Activated CD8-positive, alpha-beta memory T cell treated with anti-CD3 and anti-CD28 coated beads, Interleukin-2, amount 10 ng/mL, durations not matched to agents 7 days and 5 days (primary cell): ENCODE measurements around the gene SDK1. TPM values are rescaled to one million over a fixed set of nuclear protein-coding genes. Genes with fewer than 3 reads are reported as not detected.
"Not testable (repeated sequence)": the region's sequence is repeated elsewhere in the genome, so short reads cannot be mapped to it uniquely, and the experiment has no call there.

ENCODE experiments used
- ATAC-seq: fragments of 150-1000 bp; cut with Tn5 transposase; one replicate; pipeline ENCODE4 v1.10.0; 2021; ENCODE audit warnings: moderate library complexity
- CTCF ChIA-PET: fragments of 350-600 bp; sonication (Branson Sonifier 250); formaldehyde crosslinking; loops from one replicate; lab custom pipeline; 2021; ENCODE audit warnings: antibody characterized with exemption; lab: Charles Lee
- DNase-seq: peaks from one replicate; pipeline ENCODE4 v3.0.0-alpha.2; 2020
- H3K27ac Mint-ChIP-seq: one replicate; pipeline ENCODE4 v1.8.0; 2021; ENCODE audit warnings: mild to moderate bottlenecking, mixed read lengths
- H3K27me3 Mint-ChIP-seq: one replicate; pipeline ENCODE4 v1.8.0; 2021; ENCODE audit warnings: mixed read lengths
- H3K36me3 Mint-ChIP-seq: one replicate; pipeline ENCODE4 v1.8.0; 2021; ENCODE audit warnings: mild to moderate bottlenecking, mixed read lengths
- H3K4me1 Mint-ChIP-seq: one replicate; pipeline ENCODE4 v1.8.0; 2021; ENCODE audit warnings: mixed read lengths
- H3K4me3 Mint-ChIP-seq: one replicate; pipeline ENCODE4 v1.8.0; 2021; ENCODE audit warnings: mild to moderate bottlenecking, moderate library complexity, mixed read lengths
- H3K9me3 Mint-ChIP-seq: one replicate; pipeline ENCODE4 v1.8.0; 2022; ENCODE audit warnings: low read depth, mixed read lengths
- total RNA-seq, 2 experiments: library from RNA; stranded (reverse); gene quantifications; one replicate each; pipeline ENCODE4 v1.2.3, GENCODE V29; 2021

Gene SDK1
- total RNA-seq, 2 experiments from 2014 or later = 0.05 to 0.06 TPM

DNA sequence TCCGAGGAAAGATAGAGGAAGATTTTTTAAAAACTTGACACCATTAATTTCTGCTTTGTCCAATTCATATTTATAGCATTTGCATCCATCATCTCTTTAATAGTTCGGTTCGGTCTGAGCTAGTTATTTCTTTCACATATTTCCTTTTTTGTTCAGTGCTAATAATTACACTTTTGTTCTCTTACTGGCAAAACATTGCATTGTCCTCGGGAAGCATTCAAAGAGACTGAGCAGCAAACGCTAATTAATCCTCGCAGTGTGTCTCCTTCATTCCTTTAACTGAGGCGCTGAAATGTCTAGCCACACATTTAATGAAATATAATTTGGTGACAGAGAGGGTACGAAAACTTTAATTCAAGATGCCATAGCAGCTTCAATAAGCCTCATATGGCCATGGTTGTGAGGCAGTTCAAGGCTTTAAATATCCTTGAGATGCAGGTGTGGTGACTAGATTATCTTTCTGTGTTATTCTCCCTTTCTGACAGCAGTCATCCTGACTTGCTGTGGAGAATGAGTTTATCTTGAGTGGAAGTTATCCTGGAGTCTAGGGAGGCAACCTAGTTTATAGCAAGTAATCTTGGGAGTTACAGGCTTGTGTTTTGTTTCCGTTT is 431.4 kb downstream of the SDK1 start:
- CTCF ChIA-PET = no interaction called here
- DNase-seq (no peak), ATAC-seq (no peak)
- no peak overlapping the region for H3K27ac Mint-ChIP-seq
- H3K27me3 Mint-ChIP-seq = peaks cover 2% of the 10 kb centered on the region
- no peaks in the 10 kb centered on the region for H3K36me3 Mint-ChIP-seq
- no peak overlapping the region for H3K4me3 Mint-ChIP-seq
- no peaks in the 10 kb centered on the region for H3K9me3 Mint-ChIP-seq
- H3K4me1 Mint-ChIP-seq = no peaks in the 10 kb centered on the region

DNA sequence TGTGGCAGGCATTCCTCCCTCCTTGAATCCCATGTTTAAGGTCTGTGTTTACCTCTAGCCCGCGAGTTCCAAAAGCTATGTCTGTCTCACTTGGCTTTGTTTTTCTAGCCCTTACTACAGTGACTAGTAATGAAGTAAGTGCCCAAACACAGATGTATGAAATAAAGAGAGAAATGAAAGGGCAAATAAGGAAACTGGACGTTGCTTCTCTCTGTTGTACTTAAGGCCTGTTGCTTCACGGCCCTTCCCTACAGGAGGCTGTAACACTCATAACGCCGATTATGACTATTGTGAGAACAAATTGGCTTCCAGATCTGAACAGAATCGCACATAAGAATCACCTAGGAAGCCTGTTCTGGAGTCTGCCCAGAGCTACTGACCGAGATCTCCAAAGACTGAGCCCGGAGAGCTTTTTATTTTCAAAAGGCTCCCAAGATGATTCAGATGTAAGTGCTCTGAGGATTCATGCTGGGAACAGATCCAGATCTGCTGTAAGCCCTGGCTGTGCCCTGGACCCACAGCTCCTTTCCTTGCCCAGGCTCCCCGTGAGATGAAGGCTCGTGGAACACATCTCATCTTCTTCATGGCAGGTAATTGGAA is 432.6 kb downstream of the SDK1 start:
- Mint-ChIP-seq H3K36me3 (no peaks in the 10 kb centered on the region), H3K27ac (no peak overlapping the region), H3K4me3 (no peak overlapping the region), H3K27me3 (peaks cover 2% of the 10 kb centered on the region), H3K9me3 (peaks cover 2% of the 10 kb centered on the region), H3K4me1 (no peaks in the 10 kb centered on the region)
- CTCF ChIA-PET = no interaction called here
- ATAC-seq (no peak), DNase-seq (no peak)

DNA sequence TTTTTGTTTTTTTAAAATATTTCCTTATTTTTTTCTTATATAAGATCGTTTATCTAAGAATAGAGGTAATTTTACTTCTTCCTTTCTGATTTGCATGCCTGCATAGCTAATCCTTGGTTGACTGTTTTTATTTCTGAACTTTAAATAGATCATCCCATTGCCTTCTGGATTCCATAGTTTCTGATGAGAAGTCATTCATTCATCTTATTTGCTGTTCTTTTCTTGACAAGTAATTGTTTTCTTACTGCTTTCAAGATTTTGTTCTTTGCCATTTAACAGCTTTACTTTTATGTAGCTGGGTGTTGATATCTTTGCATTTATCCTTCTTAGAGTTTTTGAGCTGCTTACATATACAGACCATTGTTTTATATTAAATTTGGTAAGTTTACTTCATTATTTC is 437.9 kb downstream of the SDK1 start:
- DNase-seq (no peak), ATAC-seq (no peak)
- Mint-ChIP-seq H3K9me3 (peaks cover 5% of the 10 kb centered on the region), H3K36me3 (no peaks in the 10 kb centered on the region), H3K27ac (no peak overlapping the region), H3K4me3 (no peak overlapping the region), H3K4me1 (no peaks in the 10 kb centered on the region), H3K27me3 (peaks cover 2% of the 10 kb centered on the region)
- CTCF ChIA-PET = no interaction called here

DNA sequence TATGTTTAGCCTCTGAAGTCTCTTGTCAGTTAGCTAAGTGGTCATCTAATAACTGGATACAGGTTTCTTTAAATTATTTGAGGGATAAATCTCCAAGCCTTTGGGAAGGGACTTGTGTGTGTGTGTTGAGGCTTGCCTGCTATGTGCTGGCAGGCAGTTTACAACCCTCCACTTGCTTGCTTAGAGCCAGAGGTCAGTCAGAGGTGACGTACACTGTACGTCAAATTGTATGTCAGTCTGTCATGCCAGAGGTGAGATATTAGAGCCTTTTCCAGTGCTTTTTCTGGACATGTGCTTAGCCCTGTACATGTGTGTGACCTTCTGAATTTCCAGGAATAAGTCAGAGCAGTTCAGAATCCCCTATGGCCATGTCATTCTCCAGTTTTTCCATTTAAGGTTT is 438.9 kb downstream of the SDK1 start:
- Mint-ChIP-seq H3K36me3 (no peaks in the 10 kb centered on the region), H3K27me3 (peaks cover 2% of the 10 kb centered on the region), H3K4me1 (no peaks in the 10 kb centered on the region), H3K27ac (no peak overlapping the region), H3K4me3 (no peak overlapping the region), H3K9me3 (peaks cover 7% of the 10 kb centered on the region)
- DNase-seq (no peak), ATAC-seq (no peak)
- CTCF ChIA-PET = no interaction called here

DNA sequence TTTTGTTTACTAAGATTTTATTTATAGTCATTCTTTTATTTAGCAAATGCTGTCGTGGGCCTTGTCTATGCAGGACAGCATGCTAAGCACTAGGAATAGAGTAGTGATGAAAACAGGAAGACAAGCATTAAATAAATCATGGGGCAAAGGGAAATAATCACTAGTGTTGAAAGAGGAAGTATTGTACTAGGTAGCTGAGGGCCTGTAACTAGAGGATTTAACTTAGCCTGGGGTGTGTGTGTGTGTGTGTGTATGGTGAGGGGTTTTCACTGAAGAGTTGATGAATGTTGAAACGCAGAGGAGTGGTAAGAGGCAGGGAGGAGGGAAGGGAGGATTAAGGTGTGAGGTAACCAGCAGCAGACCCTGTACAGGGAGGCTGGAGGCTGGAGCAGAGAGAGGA is 446.4 kb downstream of the SDK1 start:
- ATAC-seq (no peak), DNase-seq (no peak)
- Mint-ChIP-seq H3K27ac (no peak overlapping the region), H3K4me1 (no peaks in the 10 kb centered on the region), H3K9me3 (peaks cover 2% of the 10 kb centered on the region), H3K4me3 (no peak overlapping the region), H3K36me3 (no peaks in the 10 kb centered on the region), H3K27me3 (peaks cover 4% of the 10 kb centered on the region)
- CTCF ChIA-PET = no interaction called here

DNA sequence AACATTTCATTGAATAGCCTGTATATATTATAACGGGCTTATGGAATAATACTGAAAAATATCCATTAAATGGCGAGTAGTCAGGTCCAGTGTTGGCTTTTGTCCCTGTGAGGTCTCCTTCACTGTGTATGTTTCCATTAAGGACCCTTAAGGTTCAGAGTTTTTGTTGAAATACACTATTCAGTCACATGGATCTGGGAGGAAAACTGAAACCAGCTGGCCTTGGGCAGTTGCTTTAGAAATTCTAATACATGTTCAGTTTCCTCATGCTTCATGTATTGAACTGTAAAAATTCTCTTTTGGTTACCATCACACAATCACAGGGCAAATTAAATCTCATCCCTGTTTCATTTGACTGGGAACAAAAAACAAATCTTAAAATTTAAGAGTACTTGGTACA is 447.3 kb downstream of the SDK1 start:
- peaks cover 4% of the 10 kb centered on the region for H3K27me3 Mint-ChIP-seq
- no peaks in the 10 kb centered on the region for H3K36me3 Mint-ChIP-seq
- no peak overlapping the region for H3K27ac Mint-ChIP-seq
- no peaks in the 10 kb centered on the region for H3K4me1 Mint-ChIP-seq
- ATAC-seq (no peak), DNase-seq (no peak)
- H3K9me3 Mint-ChIP-seq = peaks cover 2% of the 10 kb centered on the region
- CTCF ChIA-PET = no interaction called here
- H3K4me3 Mint-ChIP-seq = no peak overlapping the region

DNA sequence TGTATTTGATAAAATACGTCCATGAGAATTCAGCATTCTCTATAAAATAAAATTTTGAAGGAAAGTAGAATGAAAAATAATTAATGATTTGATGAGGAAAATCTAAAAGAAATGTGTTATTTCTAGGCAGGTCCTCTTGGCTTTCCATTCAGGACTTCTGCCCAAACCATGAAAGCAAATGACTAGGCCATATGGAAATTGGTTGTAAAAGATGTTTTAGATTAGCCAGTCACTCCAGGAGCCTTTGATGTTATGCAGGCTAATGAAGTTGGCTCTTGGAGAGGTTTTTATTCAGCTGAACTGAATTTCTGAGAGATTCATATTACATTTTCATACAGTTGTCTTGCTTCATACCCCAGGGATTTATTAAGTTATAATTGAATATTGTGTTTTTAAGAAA is 452.8 kb downstream of the SDK1 start:
- Mint-ChIP-seq H3K9me3 (no peaks in the 10 kb centered on the region), H3K36me3 (no peaks in the 10 kb centered on the region), H3K4me3 (no peak overlapping the region), H3K27me3 (peaks cover 2% of the 10 kb centered on the region), H3K4me1 (no peaks in the 10 kb centered on the region), H3K27ac (no peak overlapping the region)
- no peak for ATAC-seq
- CTCF ChIA-PET = no interaction called here
- no peak for DNase-seq

DNA sequence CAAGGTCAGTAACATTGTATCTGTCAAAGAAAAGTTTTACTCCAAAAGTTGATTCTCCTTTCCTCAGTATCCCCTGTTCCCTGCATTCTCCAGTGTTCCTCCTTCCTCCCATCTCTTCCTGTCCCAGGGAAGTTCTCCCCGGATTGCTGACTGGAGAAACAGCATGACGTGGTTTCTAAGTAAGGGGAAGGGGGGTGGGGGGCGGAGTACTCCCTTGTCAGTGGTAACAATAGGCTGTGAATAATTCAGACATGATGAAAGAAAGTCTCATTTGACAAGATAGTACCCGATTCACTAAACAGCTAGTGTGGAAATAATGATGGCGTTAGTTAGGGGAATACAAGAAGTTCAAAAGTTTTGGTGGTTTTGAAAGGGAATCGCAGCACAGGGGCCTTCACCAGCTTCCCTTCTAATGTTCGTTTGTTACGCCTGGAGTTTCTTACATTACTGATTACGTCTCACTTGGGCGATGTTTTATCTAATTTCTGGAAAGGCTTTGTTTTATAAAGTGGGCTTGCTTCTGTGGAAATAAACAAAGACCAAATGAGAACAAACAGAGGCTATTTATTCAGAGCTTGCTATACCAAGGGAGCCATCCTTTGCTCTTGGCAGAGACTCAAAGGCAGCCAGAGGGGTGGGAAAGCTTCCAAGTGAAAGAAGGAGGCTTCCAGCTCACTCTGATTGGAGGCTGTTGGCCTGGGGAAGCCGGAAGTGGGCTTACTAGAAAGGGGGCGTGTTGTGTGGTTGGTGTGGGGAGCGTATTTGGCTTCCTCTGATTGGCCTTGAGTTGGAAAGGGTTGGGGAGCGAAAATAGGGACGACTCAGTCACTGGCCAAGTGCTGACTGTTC is 453.7 kb downstream of the SDK1 start:
- DNase-seq (no peak), ATAC-seq (no peak)
- no peaks in the 10 kb centered on the region for H3K4me1 Mint-ChIP-seq
- peaks cover 2% of the 10 kb centered on the region for H3K27me3 Mint-ChIP-seq
- no peaks in the 10 kb centered on the region for H3K9me3 Mint-ChIP-seq
- CTCF ChIA-PET = no interaction called here
- H3K36me3 Mint-ChIP-seq = no peaks in the 10 kb centered on the region
- H3K27ac Mint-ChIP-seq = no peak overlapping the region
- no peak overlapping the region for H3K4me3 Mint-ChIP-seq

DNA sequence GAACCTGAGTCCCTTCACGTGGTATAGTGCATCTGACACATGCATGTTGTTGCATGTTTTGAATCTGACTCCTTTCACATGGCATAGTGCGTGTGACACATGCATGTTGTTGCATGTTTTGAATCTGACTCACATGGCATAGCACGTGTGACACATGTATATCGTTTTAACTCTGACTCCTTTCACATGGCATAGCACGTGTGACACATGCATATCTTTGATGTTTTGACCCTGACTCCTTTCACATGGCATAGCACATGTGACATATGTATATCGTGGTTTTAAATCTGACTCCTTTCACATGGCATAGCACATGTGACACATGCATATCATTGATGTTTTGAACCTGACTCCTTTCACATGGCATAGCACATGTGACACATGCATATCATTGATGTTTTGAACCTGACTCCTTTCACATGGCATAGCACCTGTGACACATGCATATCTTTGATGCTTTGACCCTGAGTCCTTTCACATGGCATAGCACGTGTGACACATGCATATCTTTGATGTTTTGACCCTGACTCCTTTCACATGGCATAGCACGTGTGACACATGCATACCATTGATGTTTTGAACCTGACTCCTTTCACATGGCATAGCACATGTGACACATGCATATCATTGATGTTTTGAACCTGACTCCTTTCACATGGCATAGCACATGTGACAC is 454.9 kb downstream of the SDK1 start:
- H3K4me1 Mint-ChIP-seq, H3K27ac Mint-ChIP-seq, H3K4me3 Mint-ChIP-seq, CTCF ChIA-PET, H3K9me3 Mint-ChIP-seq, H3K27me3 Mint-ChIP-seq, ATAC-seq, DNase-seq, H3K36me3 Mint-ChIP-seq: not testable (repeated sequence)

DNA sequence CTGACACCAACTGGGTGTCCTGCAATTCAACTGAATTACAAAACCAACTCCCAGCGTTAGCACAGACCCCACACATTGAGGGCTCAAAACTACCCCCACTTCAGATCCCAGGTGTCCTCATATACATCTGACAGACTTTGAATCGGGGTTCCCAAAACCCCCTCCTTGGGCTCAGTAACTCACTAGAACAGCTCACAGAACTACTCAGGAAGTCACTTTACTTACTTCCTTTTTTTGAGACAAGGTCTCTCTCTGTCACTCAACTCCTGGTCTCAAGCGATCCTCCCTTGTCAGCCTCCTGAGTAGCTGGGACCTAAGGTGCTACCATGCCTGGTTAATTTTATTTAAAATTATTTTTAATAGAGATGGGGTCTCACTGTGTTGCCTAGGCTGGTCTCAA is 456.0 kb downstream of the SDK1 start:
- DNase-seq (no peak), ATAC-seq (no peak)
- Mint-ChIP-seq H3K9me3 (no peaks in the 10 kb centered on the region), H3K4me3 (no peak overlapping the region), H3K27ac (no peak overlapping the region), H3K4me1 (no peaks in the 10 kb centered on the region), H3K27me3 (peaks cover 4% of the 10 kb centered on the region), H3K36me3 (no peaks in the 10 kb centered on the region)
- CTCF ChIA-PET = no interaction called here

DNA sequence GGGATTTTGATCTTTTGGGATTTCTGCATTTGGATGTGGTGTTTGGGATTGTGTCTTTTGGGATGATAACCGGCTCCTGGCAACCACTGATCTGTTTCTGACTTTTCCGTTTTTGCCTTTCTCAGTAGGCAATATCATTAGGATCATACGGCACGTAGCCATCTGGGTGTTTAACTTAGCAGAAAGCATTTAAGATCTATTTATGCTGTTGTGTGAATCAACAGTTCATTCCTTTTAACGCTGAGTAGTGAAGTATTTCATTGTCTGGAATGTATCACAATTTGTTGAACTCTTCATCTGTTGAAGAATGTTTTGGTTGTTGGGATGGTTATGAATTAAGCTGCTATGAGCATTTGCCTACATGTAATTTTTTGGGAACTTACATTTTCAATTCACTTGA is 459.6 kb downstream of the SDK1 start:
- no peaks in the 10 kb centered on the region for H3K36me3 Mint-ChIP-seq
- no peak for DNase-seq
- peaks cover 4% of the 10 kb centered on the region for H3K27me3 Mint-ChIP-seq
- no peaks in the 10 kb centered on the region for H3K4me1 Mint-ChIP-seq
- CTCF ChIA-PET = interaction anchor here (0.6 kb wide), 1 partner anchor 460 kb away, joined by 4 read pairs; no protein-coding TSS in a partner anchor
- H3K4me3 Mint-ChIP-seq = no peak overlapping the region
- no peak for ATAC-seq
- no peaks in the 10 kb centered on the region for H3K9me3 Mint-ChIP-seq
- no peak overlapping the region for H3K27ac Mint-ChIP-seq

DNA sequence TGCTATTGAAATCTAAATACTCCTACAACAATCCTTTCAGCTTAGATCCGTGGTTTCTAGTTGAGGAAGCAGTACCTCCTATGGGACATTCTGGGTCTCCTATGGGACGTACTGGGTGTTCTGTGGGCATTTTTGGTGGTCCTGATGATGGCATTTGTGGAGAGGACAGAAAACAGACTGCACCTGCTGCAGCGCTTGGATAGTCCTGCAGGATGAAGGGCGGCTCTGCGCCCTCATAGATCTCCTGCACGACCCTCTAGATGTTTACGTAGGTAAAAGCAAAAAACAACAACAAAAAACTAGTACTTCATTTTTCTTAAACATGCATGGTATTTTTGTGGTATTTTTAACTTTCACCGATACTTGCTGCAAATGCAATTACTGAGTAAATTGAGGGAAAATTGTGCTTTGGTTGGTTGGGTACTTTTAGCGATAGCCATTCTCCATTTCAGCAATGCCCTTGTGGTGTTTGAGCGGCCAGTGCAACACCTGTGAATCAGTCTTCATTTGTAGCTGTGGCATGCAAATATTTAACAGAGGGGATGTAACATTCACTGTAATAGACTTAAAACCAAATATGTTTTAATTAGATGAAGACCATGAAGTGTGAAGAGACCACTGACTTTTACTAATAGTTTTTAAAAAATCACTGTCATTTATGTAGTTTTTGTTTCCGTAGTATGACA is 461.2 kb downstream of the SDK1 start:
- Mint-ChIP-seq H3K36me3 (no peaks in the 10 kb centered on the region), H3K9me3 (no peaks in the 10 kb centered on the region), H3K4me1 (no peaks in the 10 kb centered on the region), H3K4me3 (no peak overlapping the region), H3K27me3 (peaks cover 7% of the 10 kb centered on the region), H3K27ac (no peak overlapping the region)
- DNase-seq (no peak), ATAC-seq (no peak)
- CTCF ChIA-PET = no interaction called here
